Fibroblast of pulmonary artery (primary cell): Measurements from ENCODE around the gene DNAJC22.

ENCODE experiments used
- DNase-seq: peaks from one replicate; pipeline ENCODE4 v3.0.0-alpha.2; 2010; ENCODE audit warnings: low read depth
- H3K4me3 ChIP-seq: replicated peaks from 2 replicates; pipeline ENCODE4 v1.5.1; 2011; ENCODE audit warnings: low read depth, mild to moderate bottlenecking, control low read depth, low read length, moderate library complexity
- CTCF ChIP-seq: IDR thresholded peaks from 2 replicates; pipeline ENCODE4 v1.5.1; 2011; ENCODE audit warnings: mild to moderate bottlenecking, control low read depth, low read length, inconsistent platforms; ENCODE audit errors: missing control alignments

DNAJC22 gene

GRCh38 chr12:49340971-49341776, 5.5 kb upstream of the DNAJC22 start:
- TF ChIP-seq CTCF: no peak
- H3K4me3 ChIP-seq: no peak overlapping the region
- DNase-seq: no peak

- TF ChIP-seq CTCF: no peak
- H3K4me3 ChIP-seq: peak overlapping the region; percentile 39
- DNase-seq: no peak
These were observed 5.0 kb upstream of the DNAJC22 start for GRCh38 chr12:49341777-49342065.

GRCh38 chr12:49342066-49342913, 4.4 kb upstream of the DNAJC22 start:
- DNase-seq: peak; percentile 80
- H3K4me3 ChIP-seq: peak overlapping the region; percentile 39
- peak; percentile 74 for TF ChIP-seq CTCF

- H3K4me3 ChIP-seq: peak overlapping the region; percentile 39
- DNase-seq: no peak
- TF ChIP-seq CTCF: no peak
These were observed 3.6 kb upstream of the DNAJC22 start for GRCh38 chr12:49342914-49343731.

- no peak for TF ChIP-seq CTCF
- H3K4me3 ChIP-seq: no peak overlapping the region
- no peak for DNase-seq
These were observed 2.1 kb upstream of the DNAJC22 start for GRCh38 chr12:49344486-49345050.

- peak overlapping the region; percentile 40 for H3K4me3 ChIP-seq
- DNase-seq: no peak
- TF ChIP-seq CTCF: no peak
These were observed 1.4 kb upstream of the DNAJC22 start for GRCh38 chr12:49345051-49345824.
